SK-N-SH (cell line): ENCODE data around the gene THAP12. TPM values are rescaled to one million over a fixed set of nuclear protein-coding genes. Genes with fewer than 3 reads are reported as not detected.

Experiments used
- CTCF ChIA-PET: fragments of 300-600, 350-600 bp; formaldehyde crosslinking; extraction: SDS; loops from one replicate; lab custom pipeline; 2021; lab: Yijun Ruan, JAX
- POLR2A ChIA-PET: fragments of 350-600 bp; sonication (Branson Sonifier 250); formaldehyde crosslinking; extraction: SDS; loops from one replicate; lab custom pipeline; 2020; ENCODE audit warnings: antibody characterized with exemption, inconsistent platforms; lab: Yijun Ruan, JAX
- DNase-seq: peaks from one replicate; pipeline ENCODE4 v3.0.0; 2012
- H2AFZ ChIP-seq: fragments of 200-600 bp; sonication (generic); 2 replicates; pipeline ENCODE4 v1.8.1; 2016; ENCODE audit warnings: antibody characterized with exemption, mild to moderate bottlenecking, low read depth
- H3F3A ChIP-seq: fragments of 200-600 bp; sonication (generic); replicated peaks from 2 replicates; pipeline ENCODE3; 2016; ENCODE audit warnings: antibody characterized with exemption, mild to moderate bottlenecking; ENCODE audit not compliant: insufficient read depth
- H3K27ac ChIP-seq, 2 experiments: fragments of 200-500 bp in 1 of 2; fragments of 200-600 bp in 1 of 2; sonication (Bioruptor generic) in 1 of 2; sonication (generic), shearing (Covaris generic) in 1 of 2; 2 replicates each; pipeline versions ENCODE4 v1.5.1 to v1.6.1; 2014 to 2016; ENCODE audit warnings: low read depth in 2 of 2, inconsistent platforms in 1 of 2, low read length in 1 of 2, mild to moderate bottlenecking in 1 of 2, mixed read lengths in 1 of 2
- H3K27me3 ChIP-seq: fragments of 200-600 bp; sonication (generic), shearing (Covaris generic); 2 replicates; pipeline ENCODE4 v1.6.1; 2016; ENCODE audit warnings: mixed run types; ENCODE audit not compliant: insufficient read depth
- H3K36me3 ChIP-seq, 2 experiments: fragments of 200-500 bp in 1 of 2; fragments of 200-600 bp in 1 of 2; sonication (Bioruptor generic) in 1 of 2; sonication (generic) in 1 of 2; replicated peaks in 1 of 2; 2 replicates each; pipeline versions ENCODE3 to v1.5.1; 2014 to 2016; ENCODE audit warnings: low read length in 1 of 2, mild to moderate bottlenecking in 1 of 2; ENCODE audit not compliant: insufficient read depth in 2 of 2, control insufficient read depth in 1 of 2
- H3K4me1 ChIP-seq, 2 experiments: fragments of 200-500 bp in 1 of 2; fragments of 200-600 bp in 1 of 2; sonication (Bioruptor generic) in 1 of 2; sonication (generic), shearing (Covaris generic) in 1 of 2; 2 replicates each; pipeline versions ENCODE4 v1.5.1 to v1.6.1; 2014 to 2016; ENCODE audit warnings: low read depth in 1 of 2, low read length in 1 of 2, mixed run types in 1 of 2; ENCODE audit not compliant: insufficient read depth in 2 of 2, control insufficient read depth in 1 of 2
- H3K4me2 ChIP-seq: fragments of 200-600 bp; sonication (generic), shearing (Covaris generic); 2 replicates; pipeline ENCODE4 v1.6.1; 2017; ENCODE audit warnings: mixed run types
- H3K4me3 ChIP-seq, 2 experiments: fragments of 200-500 bp in 1 of 2; fragments of 200-600 bp in 1 of 2; sonication (Bioruptor generic) in 1 of 2; sonication (generic), shearing (Covaris generic) in 1 of 2; 2 replicates each; pipeline versions ENCODE4 v1.5.1 to v1.8.1; 2014 to 2016; ENCODE audit warnings: low read depth in 2 of 2, inconsistent platforms in 1 of 2, low read length in 1 of 2, mild to moderate bottlenecking in 1 of 2, mixed read lengths in 1 of 2, moderate library complexity in 1 of 2
- H3K79me2 ChIP-seq: fragments of 200-600 bp; sonication (generic); 2 replicates; pipeline ENCODE4 v1.8.1; 2017; ENCODE audit warnings: mild to moderate bottlenecking; ENCODE audit not compliant: insufficient read depth
- H3K9ac ChIP-seq: fragments of 200-600 bp; sonication (generic); 2 replicates; pipeline ENCODE4 v1.6.1; 2017; ENCODE audit warnings: mixed run types
- H3K9me2 ChIP-seq: fragments of 200-600 bp; sonication (generic); 2 replicates; pipeline ENCODE4 v1.6.1; 2017; ENCODE audit warnings: mixed run types
- H3K9me3 ChIP-seq: fragments of 200-600 bp; sonication (generic); 2 replicates; pipeline ENCODE4 v1.6.1; 2017; ENCODE audit warnings: mixed run types, mild to moderate bottlenecking, moderate library complexity
- H4K20me1 ChIP-seq: fragments of 200-600 bp; sonication (generic); 2 replicates; pipeline ENCODE4 v1.6.1; 2017; ENCODE audit warnings: mild to moderate bottlenecking, mixed run types; ENCODE audit not compliant: insufficient read depth
- CTCF ChIP-seq: fragments of 200-600 bp; sonication (generic); IDR thresholded peaks from 2 replicates; pipeline ENCODE4 v1.6.1; 2017; ENCODE audit warnings: antibody characterized with exemption, mild to moderate bottlenecking, moderate library complexity
- EP300 ChIP-seq, 2 experiments: IDR thresholded peaks; 2 replicates each; pipeline versions ENCODE4 v1.4.0 to v1.6.1; 2012; ENCODE audit warnings: borderline replicate concordance in 1 of 2, low read depth in 1 of 2, low read length in 1 of 2
- FOXJ3 ChIP-seq: sonication (generic); formaldehyde crosslinking; IDR thresholded peaks from 2 replicates; pipeline ENCODE4 v1.5.1; 2020; ENCODE audit warnings: mild to moderate bottlenecking, missing genetic modification reagents
- IRF3 ChIP-seq: fragments of 150-350 bp; IDR thresholded peaks from 2 replicates; pipeline ENCODE4 v1.6.1; 2016; ENCODE audit warnings: mild to moderate bottlenecking, low read depth, low read length
- MAX ChIP-seq: IDR thresholded peaks from 2 replicates; pipeline ENCODE4 v1.4.0; 2012; ENCODE audit warnings: low read depth
- MXI1 ChIP-seq: IDR thresholded peaks from 2 replicates; pipeline ENCODE4 v1.6.1; 2012; ENCODE audit warnings: mild to moderate bottlenecking, low read depth, low read length, improper control_type of control experiment
- NFIC ChIP-seq: IDR thresholded peaks from 2 replicates; pipeline ENCODE4 v1.4.0; 2012; ENCODE audit warnings: borderline replicate concordance
- NRF1 ChIP-seq: IDR thresholded peaks from 2 replicates; pipeline ENCODE4 v1.6.1; 2012; ENCODE audit warnings: low read depth, mild to moderate bottlenecking, low read length
- PBX3 ChIP-seq: IDR thresholded peaks from 2 replicates; pipeline ENCODE4; 2012
- POLR2AphosphoS5 ChIP-seq: IDR thresholded peaks from 2 replicates; pipeline ENCODE4 v1.6.1; 2012; ENCODE audit warnings: low read depth, low read length
- RCOR1 ChIP-seq: fragments of 150-350 bp; IDR thresholded peaks from 2 replicates; pipeline ENCODE4 v1.6.1; 2017; ENCODE audit warnings: antibody characterized with exemption, low read length
- REST ChIP-seq: IDR thresholded peaks from 2 replicates; pipeline ENCODE4 v1.6.1; 2012; ENCODE audit warnings: mild to moderate bottlenecking, low read depth, low read length, moderate library complexity
- SIN3A ChIP-seq: IDR thresholded peaks from 2 replicates; pipeline ENCODE4 v1.6.1; 2012; ENCODE audit warnings: low read depth, mild to moderate bottlenecking, low read length, moderate library complexity, borderline replicate concordance
- USF1 ChIP-seq: IDR thresholded peaks from 2 replicates; pipeline ENCODE4 v1.4.0; 2012; ENCODE audit warnings: low read depth, borderline replicate concordance
- USF2 ChIP-seq: fragments of 150-350 bp; IDR thresholded peaks from 2 replicates; pipeline ENCODE4 v1.6.1; 2017; ENCODE audit warnings: antibody characterized with exemption, low read length, low read depth, borderline replicate concordance
- WGBS: methylation state at CpG from one replicate; pipeline ENCODE4 v1.1.6; 2017; ENCODE audit warnings: low lambda C conversion rate; 5-methylcytosine and 5-hydroxymethylcytosine counted together
- polyA plus RNA-seq, 3 experiments: library from polyadenylated mRNA; depleted of rRNA; stranded (reverse); fragments of >200 nt; gene quantifications; 2 replicates each; pipeline ENCODE4 v1.2.3, GENCODE V29; 2012

THAP12 gene
- polyA plus RNA-seq, 1 of the 3 experiments (the other 2 are of a cell fraction) = 14.9 TPM

- ChIA-PET POLR2A (no interaction called here), CTCF (interaction anchor here (0.6 kb wide), 1 partner anchor 908 kb away, joined by 3 read pairs; no protein-coding TSS in a partner anchor)
- no peak overlapping the region for H3K4me2 ChIP-seq
- WGBS = 39% methylated on average over 2 of the region's 2 CpGs
- H3K79me2 ChIP-seq = no peaks in the 10 kb centered on the region
- H3K36me3 ChIP-seq = no peaks in the 10 kb centered on the region
- no peak overlapping the region for H3K27ac ChIP-seq
- H3K9ac ChIP-seq = no peak overlapping the region
- TF ChIP-seq USF2 = no peak
- no peak for TF ChIP-seq POLR2AphosphoS5
- TF ChIP-seq CTCF = no peak
- no peak for TF ChIP-seq REST
- TF ChIP-seq EP300 (IDR thresholded peaks at IDR 0.05; ENCODE audit: borderline replicate concordance in 1 of 2, low read depth in 1 of 2, low read length in 1 of 2) = no peak
- TF ChIP-seq FOXJ3 (CRISPR knock-in tag) = no peak
- TF ChIP-seq MAX = no peak
- no peak for TF ChIP-seq RCOR1
- no peak for TF ChIP-seq MXI1
- TF ChIP-seq IRF3 = no peak
- no peak for TF ChIP-seq USF1
- no peak for TF ChIP-seq NFIC
- TF ChIP-seq NRF1 = no peak
- TF ChIP-seq SIN3A = no peak
- no peak for TF ChIP-seq PBX3
- H3K4me3 ChIP-seq = no peak overlapping the region
- H3K4me1 ChIP-seq = no peaks in the 10 kb centered on the region
- H3K27me3 ChIP-seq = no peaks in the 10 kb centered on the region; the same call in 1 of the 2 replicates
- H3K9me2 ChIP-seq = no peaks in the 10 kb centered on the region
- no peak for DNase-seq
- H2AFZ ChIP-seq = no peak overlapping the region
- H3K9me3 ChIP-seq = no peaks in the 10 kb centered on the region
- H4K20me1 ChIP-seq = no peaks in the 10 kb centered on the region
- H3F3A ChIP-seq = no peaks in the 10 kb centered on the region
Observed at GRCh38 chr11:76336597-76336996, 44.3 kb downstream of the THAP12 start.
